Effector memory CD4-positive, alpha-beta T cell (primary cell): ENCODE data around the gene MGST2.

Source experiments
- DNase-seq, 3 donors: peaks; one replicate each; pipeline ENCODE4 v3.0.0-alpha.2; 2020
- H3K27ac ChIP-seq: 2 replicates; pipeline ENCODE4 v1.7.0; 2013; ENCODE audit warnings: mild to moderate bottlenecking, low read length, moderate library complexity; ENCODE audit not compliant: insufficient read depth, poor library complexity, severe bottlenecking
- H3K27me3 ChIP-seq: replicated peaks from 2 replicates; pipeline ENCODE4 v1.7.0; 2013; ENCODE audit warnings: mild to moderate bottlenecking, low read length; ENCODE audit not compliant: insufficient read depth, control insufficient read depth, poor library complexity, severe bottlenecking
- H3K36me3 ChIP-seq: 2 replicates; pipeline ENCODE4 v1.7.0; 2013; ENCODE audit warnings: mild to moderate bottlenecking, low read length, moderate library complexity; ENCODE audit not compliant: control insufficient read depth, insufficient read depth
- H3K4me1 ChIP-seq: 2 replicates; pipeline ENCODE4 v1.7.0; 2013; ENCODE audit warnings: low read length, mild to moderate bottlenecking; ENCODE audit not compliant: control insufficient read depth, insufficient read depth, poor library complexity, severe bottlenecking
- H3K4me3 ChIP-seq: 2 replicates; pipeline ENCODE4 v1.7.0; 2013; ENCODE audit warnings: low read length, low read depth, mild to moderate bottlenecking; ENCODE audit not compliant: insufficient read depth, poor library complexity, severe bottlenecking
- H3K9me3 ChIP-seq: 2 replicates; pipeline ENCODE4 v1.7.0; 2013; ENCODE audit warnings: mild to moderate bottlenecking, low read length, moderate library complexity; ENCODE audit not compliant: control insufficient read depth

The MGST2 gene

GRCh38 chr4:139735381-139736273, 70.0 kb downstream of the MGST2 start:
- H3K9me3 ChIP-seq, result no peaks in the 10 kb centered on the region
- H3K4me1 ChIP-seq, result peaks cover 9% of the 10 kb centered on the region
- H3K36me3 ChIP-seq, result no peaks in the 10 kb centered on the region
- H3K4me3 ChIP-seq, result peak overlapping the region; percentile 47
- no peak for DNase-seq
- H3K27ac ChIP-seq, result no peak overlapping the region
- H3K27me3 ChIP-seq, result peaks cover 19% of the 10 kb centered on the region

DNA sequence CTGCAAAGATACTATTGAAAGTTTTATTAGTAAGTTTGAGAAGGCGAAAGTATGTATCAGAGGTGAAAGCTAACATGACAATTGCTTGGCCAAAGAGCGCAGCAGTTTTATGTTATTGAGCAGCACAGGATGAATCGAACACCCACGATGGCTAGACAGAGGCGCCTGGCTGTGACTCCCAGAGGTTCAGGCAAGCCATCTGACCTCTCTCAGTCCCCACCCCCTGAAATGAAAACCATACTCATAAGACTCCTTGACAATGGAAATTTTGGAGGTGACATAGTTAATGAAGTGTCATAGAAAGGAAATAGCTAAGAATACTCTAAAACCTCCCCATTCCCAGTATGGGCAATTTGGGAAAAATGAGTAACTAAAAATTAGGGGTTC, 70.6 kb downstream of the MGST2 start:
- no peak overlapping the region for H3K27ac ChIP-seq
- no peaks in the 10 kb centered on the region for H3K36me3 ChIP-seq
- H3K9me3 ChIP-seq, result no peaks in the 10 kb centered on the region
- DNase-seq, result no peak
- H3K4me3 ChIP-seq, result no peak overlapping the region
- peaks cover 19% of the 10 kb centered on the region for H3K27me3 ChIP-seq
- peaks cover 9% of the 10 kb centered on the region for H3K4me1 ChIP-seq

DNA sequence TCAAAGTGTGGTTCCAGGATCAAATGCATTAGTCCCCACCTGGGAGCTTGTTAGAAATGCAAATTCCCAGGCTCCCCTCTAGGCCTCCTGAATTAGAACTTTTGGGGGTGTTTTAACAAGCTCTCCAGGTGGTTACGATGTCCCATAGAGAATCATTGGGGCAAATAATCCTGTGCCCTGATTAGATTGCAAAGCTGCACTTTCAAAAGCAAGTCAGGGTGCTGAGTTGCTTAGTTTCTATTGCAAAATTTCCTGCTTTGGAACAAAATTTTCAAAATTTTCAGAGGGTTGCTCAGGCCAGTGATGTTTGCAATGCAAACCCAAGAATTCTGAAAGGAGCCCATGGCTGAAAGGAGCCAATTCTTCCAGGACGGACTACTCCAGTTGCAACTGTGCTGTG, 71.0 kb downstream of the MGST2 start:
- Histone ChIP-seq H3K9me3 (no peaks in the 10 kb centered on the region), H3K36me3 (no peaks in the 10 kb centered on the region), H3K27me3 (peaks cover 19% of the 10 kb centered on the region), H3K27ac (no peak overlapping the region), H3K4me3 (no peak overlapping the region), H3K4me1 (peaks cover 9% of the 10 kb centered on the region)
- DNase-seq, result no peak

- Histone ChIP-seq H3K27ac (no peak overlapping the region), H3K27me3 (peaks cover 19% of the 10 kb centered on the region), H3K4me3 (no peak overlapping the region), H3K4me1 (peaks cover 9% of the 10 kb centered on the region), H3K9me3 (no peaks in the 10 kb centered on the region), H3K36me3 (no peaks in the 10 kb centered on the region)
- DNase-seq, result no peak
Measured at GRCh38 chr4:139738846-139739613, 73.4 kb downstream of the MGST2 start.

- H3K27ac ChIP-seq, result no peak overlapping the region
- no peak for DNase-seq
- no peak overlapping the region for H3K4me3 ChIP-seq
- H3K36me3 ChIP-seq, result no peaks in the 10 kb centered on the region
- no peaks in the 10 kb centered on the region for H3K9me3 ChIP-seq
- peaks cover 12% of the 10 kb centered on the region for H3K27me3 ChIP-seq
- peaks cover 5% of the 10 kb centered on the region for H3K4me1 ChIP-seq
Measured at GRCh38 chr4:139740121-139740520, 74.5 kb downstream of the MGST2 start.

GRCh38 chr4:139740531-139741041, 75.0 kb downstream of the MGST2 start:
- Histone ChIP-seq H3K9me3 (no peaks in the 10 kb centered on the region), H3K4me1 (peaks cover under 1% of the 10 kb centered on the region), H3K36me3 (no peaks in the 10 kb centered on the region), H3K4me3 (no peak overlapping the region), H3K27me3 (peaks cover 8% of the 10 kb centered on the region), H3K27ac (no peak overlapping the region)
- no peak for DNase-seq

GRCh38 chr4:139743027-139743426, 77.4 kb downstream of the MGST2 start:
- H3K9me3 ChIP-seq, result no peaks in the 10 kb centered on the region
- no peak for DNase-seq
- H3K4me3 ChIP-seq, result no peak overlapping the region
- H3K36me3 ChIP-seq, result no peaks in the 10 kb centered on the region
- H3K27ac ChIP-seq, result no peak overlapping the region
- H3K27me3 ChIP-seq, result no peaks in the 10 kb centered on the region
- no peaks in the 10 kb centered on the region for H3K4me1 ChIP-seq

DNA sequence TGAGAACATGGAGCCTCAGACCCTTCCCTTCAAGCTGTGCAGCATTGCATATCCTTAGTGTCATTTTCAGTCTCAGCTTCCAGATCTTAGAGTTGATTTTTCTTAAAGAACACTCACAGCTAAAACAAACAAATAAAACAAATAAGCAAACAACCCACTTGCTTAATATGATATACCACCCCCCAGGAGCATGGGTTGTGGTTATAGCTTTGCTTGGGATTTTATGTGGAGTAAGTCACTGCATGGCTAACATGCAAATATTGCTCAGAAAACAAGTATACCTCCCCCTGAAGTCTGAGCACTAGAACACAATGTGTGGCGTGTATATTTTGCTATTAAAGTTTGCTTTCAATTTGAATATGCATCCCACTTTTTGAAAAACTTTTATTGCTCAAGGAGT, 78.6 kb downstream of the MGST2 start:
- Histone ChIP-seq H3K36me3 (no peaks in the 10 kb centered on the region), H3K4me3 (no peak overlapping the region), H3K27ac (no peak overlapping the region), H3K4me1 (no peaks in the 10 kb centered on the region), H3K27me3 (no peaks in the 10 kb centered on the region), H3K9me3 (no peaks in the 10 kb centered on the region)
- no peak for DNase-seq

- H3K4me1 ChIP-seq, result no peaks in the 10 kb centered on the region
- H3K27ac ChIP-seq, result no peak overlapping the region
- DNase-seq, result no peak
- no peak overlapping the region for H3K4me3 ChIP-seq
- no peaks in the 10 kb centered on the region for H3K27me3 ChIP-seq
- H3K36me3 ChIP-seq, result no peaks in the 10 kb centered on the region
- H3K9me3 ChIP-seq, result no peaks in the 10 kb centered on the region
Measured at GRCh38 chr4:139745111-139745639, 79.6 kb downstream of the MGST2 start.
